ENCODE measurements around the gene PDE4D.

DNA sequence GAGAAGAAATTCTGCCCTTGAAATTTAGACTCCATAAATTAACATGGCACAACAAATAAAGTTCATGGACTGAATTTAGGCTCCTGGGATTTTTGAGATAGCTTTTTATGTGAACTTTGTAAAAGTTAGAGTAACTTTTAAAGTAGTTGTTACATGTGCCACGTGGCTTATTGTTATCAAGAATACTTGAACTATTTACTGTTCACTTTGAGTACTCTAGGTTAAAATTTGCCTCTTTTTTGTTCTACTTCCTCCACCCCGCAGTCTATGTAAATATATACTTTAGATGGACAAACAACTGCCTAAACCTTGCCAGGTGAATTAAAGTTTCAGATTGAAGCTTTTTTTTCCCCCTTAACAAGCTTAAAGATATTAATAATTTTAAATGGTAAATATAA, 852.7 kb downstream of the PDE4D start:
- TF ChIP-seq, protein P1, sequence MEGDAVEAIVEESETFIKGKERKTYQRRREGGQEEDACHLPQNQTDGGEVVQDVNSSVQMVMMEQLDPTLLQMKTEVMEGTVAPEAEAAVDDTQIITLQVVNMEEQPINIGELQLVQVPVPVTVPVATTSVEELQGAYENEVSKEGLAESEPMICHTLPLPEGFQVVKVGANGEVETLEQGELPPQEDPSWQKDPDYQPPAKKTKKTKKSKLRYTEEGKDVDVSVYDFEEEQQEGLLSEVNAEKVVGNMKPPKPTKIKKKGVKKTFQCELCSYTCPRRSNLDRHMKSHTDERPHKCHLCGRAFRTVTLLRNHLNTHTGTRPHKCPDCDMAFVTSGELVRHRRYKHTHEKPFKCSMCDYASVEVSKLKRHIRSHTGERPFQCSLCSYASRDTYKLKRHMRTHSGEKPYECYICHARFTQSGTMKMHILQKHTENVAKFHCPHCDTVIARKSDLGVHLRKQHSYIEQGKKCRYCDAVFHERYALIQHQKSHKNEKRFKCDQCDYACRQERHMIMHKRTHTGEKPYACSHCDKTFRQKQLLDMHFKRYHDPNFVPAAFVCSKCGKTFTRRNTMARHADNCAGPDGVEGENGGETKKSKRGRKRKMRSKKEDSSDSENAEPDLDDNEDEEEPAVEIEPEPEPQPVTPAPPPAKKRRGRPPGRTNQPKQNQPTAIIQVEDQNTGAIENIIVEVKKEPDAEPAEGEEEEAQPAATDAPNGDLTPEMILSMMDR (conservative IDR thresholded peaks at IDR 0.05; ENCODE audit: low read length), result no peak
- TF ChIP-seq EZH2phosphoT487 (IDR thresholded peaks at IDR 0.05; ENCODE audit: borderline replicate concordance, low read depth, low read length), result no peak
